Naive thymus-derived CD4-positive, alpha-beta T cell (primary cell): ENCODE results near the gene PTF1A. TPM values are rescaled to one million over a fixed set of nuclear protein-coding genes. Genes with fewer than 3 reads are reported as not detected.

ENCODE experiments used
- ATAC-seq: fragments of 150-1000 bp; cut with Tn5 transposase; 2 replicates; pipeline ENCODE4 v1.10.0; 2021; ENCODE audit warnings: mild to moderate bottlenecking, moderate library complexity
- CTCF ChIA-PET: fragments of 350-600 bp; sonication (Branson Sonifier 250); formaldehyde crosslinking; loops from one replicate; lab custom pipeline; 2021; ENCODE audit warnings: antibody characterized with exemption; lab: Charles Lee
- POLR2A ChIA-PET: fragments of 350-600 bp; sonication (Branson Sonifier 250); formaldehyde crosslinking; loops from one replicate; lab custom pipeline; 2021; ENCODE audit warnings: antibody characterized with exemption, inconsistent platforms; lab: Charles Lee
- DNase-seq, 9 donors: peaks; one replicate each; pipeline versions ENCODE4 v3.0.0 to v3.0.0-alpha.2; 2020 to 2022; ENCODE audit warnings: mixed read lengths in 1 of 9
- H3K27ac ChIP-seq: one replicate; pipeline ENCODE4 v1.7.0; 2013; ENCODE audit warnings: mild to moderate bottlenecking, low read depth, low read length, moderate library complexity
- H3K27me3 ChIP-seq, 2 donors: one replicate each; pipeline ENCODE4 v1.7.0; 2013; ENCODE audit warnings: low read length in 2 of 2, mild to moderate bottlenecking in 2 of 2, moderate library complexity in 2 of 2; ENCODE audit not compliant: control insufficient read depth in 2 of 2, insufficient read depth in 2 of 2
- H3K36me3 ChIP-seq, 3 experiments: 1 replicate in 2 of 3; 2 replicates in 1 of 3; pipeline ENCODE4 v1.7.0; 2013; ENCODE audit warnings: low read length in 3 of 3, mild to moderate bottlenecking in 3 of 3, moderate library complexity in 1 of 3; ENCODE audit not compliant: insufficient read depth in 3 of 3, control insufficient read depth in 2 of 3
- H3K4me1 ChIP-seq, 2 donors: one replicate each; pipeline ENCODE4 v1.7.0; 2013; ENCODE audit warnings: low read length in 2 of 2, mild to moderate bottlenecking in 2 of 2, moderate library complexity in 1 of 2; ENCODE audit not compliant: control insufficient read depth in 2 of 2, insufficient read depth in 2 of 2
- H3K4me3 ChIP-seq: 2 replicates; pipeline ENCODE4 v1.7.0; 2013; ENCODE audit warnings: mild to moderate bottlenecking, low read length
- H3K9me3 ChIP-seq, 3 experiments: 1 replicate in 2 of 3; 2 replicates in 1 of 3; pipeline ENCODE4 v1.7.0; 2013; ENCODE audit warnings: low read length in 3 of 3; ENCODE audit not compliant: control insufficient read depth in 2 of 3
- H3K27ac Mint-ChIP-seq, 9 donors: one replicate each; pipeline ENCODE4 v1.8.0; 2020 to 2022; ENCODE audit warnings: mixed read lengths in 9 of 9, mild to moderate bottlenecking in 8 of 9, moderate library complexity in 5 of 9, inconsistent platforms in 2 of 9
- H3K27me3 Mint-ChIP-seq, 5 donors: one replicate each; pipeline ENCODE4 v1.8.0; 2021 to 2022; ENCODE audit warnings: mixed read lengths in 5 of 5, mild to moderate bottlenecking in 1 of 5
- H3K36me3 Mint-ChIP-seq, 5 donors: one replicate each; pipeline ENCODE4 v1.8.0; 2020 to 2022; ENCODE audit warnings: mixed read lengths in 5 of 5, mild to moderate bottlenecking in 3 of 5, inconsistent platforms in 1 of 5
- H3K4me1 Mint-ChIP-seq, 7 donors: one replicate each; pipeline ENCODE4 v1.8.0; 2020 to 2022; ENCODE audit warnings: mixed read lengths in 7 of 7, mild to moderate bottlenecking in 3 of 7, inconsistent platforms in 1 of 7
- H3K4me3 Mint-ChIP-seq, 10 donors: one replicate each; pipeline ENCODE4 v1.8.0; 2020 to 2022; ENCODE audit warnings: mild to moderate bottlenecking in 10 of 10, mixed read lengths in 10 of 10, moderate library complexity in 6 of 10, inconsistent platforms in 2 of 10
- H3K9me3 Mint-ChIP-seq, 11 donors: one replicate each; pipeline ENCODE4 v1.8.0; 2020 to 2022; ENCODE audit warnings: mixed read lengths in 11 of 11, mild to moderate bottlenecking in 4 of 11, inconsistent platforms in 1 of 11, moderate library complexity in 1 of 11
- intact Hi-C, 2 donors: fragments of 100-400 bp; cut with micrococcal nuclease; formaldehyde crosslinking; loops; one replicate each; pipeline ENCODE4 v1.15.1; 2023
- polyA plus RNA-seq, 2 donors: library from polyadenylated mRNA; unstranded; fragments of 300-500 nt; fragmentation: Illumina TruSeq; gene quantifications; one replicate each; pipeline ENCODE4 v1.2.3, GENCODE V29; 2021
- total RNA-seq, 6 experiments: library from RNA in 5 of 6; stranded (reverse) in 5 of 6; gene quantifications; 1 replicate in 5 of 6; 2 replicates in 1 of 6; pipeline ENCODE4 v1.2.3 and lab custom pipeline; 2021 to 2026

PTF1A gene
- total and polyA plus RNA-seq, 7 experiments from 2014 or later: not detected

- Mint-ChIP-seq H3K27me3 (peaks cover 0 to 33% (median 12%) of the 10 kb centered on the region in 5 donors), H3K36me3 (no peaks in the 10 kb centered on the region), H3K4me3 (no peak overlapping the region), H3K27ac (no peak overlapping the region), H3K9me3 (peaks cover 0 to 3% (median 0%) of the 10 kb centered on the region in 11 donors), H3K4me1 (no peaks in the 10 kb centered on the region)
- ATAC-seq (no peak), DNase-seq (no peak)
- intact Hi-C loops: no loop called here
- ChIA-PET POLR2A (no interaction called here), CTCF (interaction anchor here (1.2 kb wide), 1 partner anchor 10 kb away, joined by 5 read pairs; no protein-coding TSS in a partner anchor)
- Histone ChIP-seq H3K4me1 (no peaks in the 10 kb centered on the region), H3K4me3 (no peak overlapping the region), H3K36me3 (no peaks in the 10 kb centered on the region), H3K9me3 (no peaks in the 10 kb centered on the region), H3K27ac (no peak overlapping the region), H3K27me3 (no peaks in the 10 kb centered on the region)
These were observed 41.0 kb upstream of the PTF1A start for GRCh38 chr10:23151071-23151470.

- H3K4me3 ChIP-seq: no peak overlapping the region
- peaks cover 11 to 41% (median 29%) of the 10 kb centered on the region in 5 donors for H3K27me3 Mint-ChIP-seq
- H3K4me1 Mint-ChIP-seq: peaks cover 0 to 22% (median 0%) of the 10 kb centered on the region in 7 donors
- CTCF ChIA-PET: interaction anchor here (0.6 kb wide), 2 partner anchors 1034 to 1163 kb away, joined by 3 to 4 read pairs; no protein-coding TSS in a partner anchor
- DNase-seq (no peak), ATAC-seq (no peak)
- peak overlapping the region in 1 of 9 donors; percentile 48 for H3K27ac Mint-ChIP-seq
- H3K9me3 Mint-ChIP-seq: peaks cover 0 to 3% (median 0%) of the 10 kb centered on the region in 11 donors
- H3K36me3 Mint-ChIP-seq: no peaks in the 10 kb centered on the region
- no peaks in the 10 kb centered on the region for H3K4me1 ChIP-seq
- intact Hi-C loops: no loop called here
- H3K27ac ChIP-seq: no peak overlapping the region
- POLR2A ChIA-PET: no interaction called here
- H3K36me3 ChIP-seq: no peaks in the 10 kb centered on the region
- no peak overlapping the region for H3K4me3 Mint-ChIP-seq
- no peaks in the 10 kb centered on the region for H3K9me3 ChIP-seq
- no peaks in the 10 kb centered on the region for H3K27me3 ChIP-seq
These were observed 36.9 kb upstream of the PTF1A start for GRCh38 chr10:23155169-23155568.

- Histone ChIP-seq H3K4me3 (no peak overlapping the region), H3K36me3 (no peaks in the 10 kb centered on the region), H3K4me1 (no peaks in the 10 kb centered on the region), H3K9me3 (no peaks in the 10 kb centered on the region), H3K27ac (no peak overlapping the region), H3K27me3 (no peaks in the 10 kb centered on the region)
- H3K27me3 Mint-ChIP-seq: peaks cover 16 to 38% (median 34%) of the 10 kb centered on the region in 5 donors
- no peak overlapping the region for H3K27ac Mint-ChIP-seq
- ATAC-seq: no peak
- no peaks in the 10 kb centered on the region for H3K36me3 Mint-ChIP-seq
- ChIA-PET CTCF (interaction anchor here (1.5 to 2.4 kb wide), 2 partner anchors 545 to 1163 kb away, joined by 3 to 10 read pairs; no protein-coding TSS in a partner anchor), POLR2A (no interaction called here)
- peaks cover 0 to 22% (median 0%) of the 10 kb centered on the region in 7 donors for H3K4me1 Mint-ChIP-seq
- H3K9me3 Mint-ChIP-seq: peaks cover 0 to 3% (median 0%) of the 10 kb centered on the region in 11 donors
- no peak overlapping the region for H3K4me3 Mint-ChIP-seq
- intact Hi-C loops: no loop called here
- no peak for DNase-seq
These were observed 35.5 kb upstream of the PTF1A start for GRCh38 chr10:23156447-23157150.

GRCh38 chr10:23157239-23157681, 34.9 kb upstream of the PTF1A start:
- ChIA-PET POLR2A (no interaction called here), CTCF (interaction anchor here (1.5 to 2.4 kb wide), 3 partner anchors 136 to 1164 kb away, joined by 3 to 10 read pairs (median 9); no protein-coding TSS in a partner anchor)
- Mint-ChIP-seq H3K27me3 (peaks cover 16 to 38% (median 34%) of the 10 kb centered on the region in 5 donors), H3K9me3 (peaks cover 0 to 3% (median 0%) of the 10 kb centered on the region in 11 donors), H3K4me1 (peaks cover 0 to 22% (median 0%) of the 10 kb centered on the region in 7 donors), H3K4me3 (no peak overlapping the region), H3K27ac (no peak overlapping the region), H3K36me3 (no peaks in the 10 kb centered on the region)
- intact Hi-C loops: no loop called here
- ATAC-seq: no peak
- Histone ChIP-seq H3K9me3 (no peaks in the 10 kb centered on the region), H3K4me3 (no peak overlapping the region), H3K36me3 (no peaks in the 10 kb centered on the region), H3K27ac (no peak overlapping the region), H3K27me3 (no peaks in the 10 kb centered on the region), H3K4me1 (no peaks in the 10 kb centered on the region)
- DNase-seq: no peak

GRCh38 chr10:23157691-23158369, 34.3 kb upstream of the PTF1A start:
- H3K36me3 ChIP-seq: no peaks in the 10 kb centered on the region
- peak in 3 of 9 donors; percentile 7 to 11 (median 8) for DNase-seq
- CTCF ChIA-PET: interaction anchor here (0.6 to 2.4 kb wide), 10 partner anchors 10 to 1511 kb away, joined by 3 to 10 read pairs (median 3); no protein-coding TSS in a partner anchor
- POLR2A ChIA-PET: no interaction called here
- H3K9me3 Mint-ChIP-seq: peaks cover 0 to 3% (median 0%) of the 10 kb centered on the region in 11 donors
- H3K36me3 Mint-ChIP-seq: no peaks in the 10 kb centered on the region
- no peak overlapping the region for H3K27ac Mint-ChIP-seq
- H3K9me3 ChIP-seq: no peaks in the 10 kb centered on the region
- no peaks in the 10 kb centered on the region for H3K27me3 ChIP-seq
- H3K4me1 Mint-ChIP-seq: peaks cover 0 to 22% (median 0%) of the 10 kb centered on the region in 7 donors
- peaks cover 16 to 39% (median 34%) of the 10 kb centered on the region in 5 donors for H3K27me3 Mint-ChIP-seq
- peak overlapping the region in 1 of 10 donors; percentile 30 for H3K4me3 Mint-ChIP-seq
- peak; percentile 60 for ATAC-seq
- no peak overlapping the region for H3K27ac ChIP-seq
- intact Hi-C loops: loop anchor here (1.0 to 2.0 kb wide), 11 partner anchors 61 to 1361 kb away; no protein-coding TSS in a partner anchor
- H3K4me3 ChIP-seq: no peak overlapping the region
- no peaks in the 10 kb centered on the region for H3K4me1 ChIP-seq

GRCh38 chr10:23158370-23158769, 33.7 kb upstream of the PTF1A start:
- Mint-ChIP-seq H3K9me3 (peaks cover 0 to 3% (median 0%) of the 10 kb centered on the region in 11 donors), H3K27ac (no peak overlapping the region), H3K36me3 (no peaks in the 10 kb centered on the region), H3K27me3 (peaks cover 16 to 44% (median 34%) of the 10 kb centered on the region in 5 donors), H3K4me3 (peak overlapping the region in 2 of 10 donors; percentile 24 to 30), H3K4me1 (peaks cover 0 to 22% (median 0%) of the 10 kb centered on the region in 7 donors)
- intact Hi-C loops: loop anchor here (1.0 to 2.0 kb wide), 11 partner anchors 62 to 1360 kb away; no protein-coding TSS in a partner anchor
- peak; percentile 63 for ATAC-seq
- no peaks in the 10 kb centered on the region for H3K4me1 ChIP-seq
- peak in 7 of 9 donors; percentile 10 to 37 (median 30) for DNase-seq
- POLR2A ChIA-PET: no interaction called here
- CTCF ChIA-PET: interaction anchor here (0.6 to 2.4 kb wide), 8 partner anchors 10 to 1510 kb away, joined by 3 to 10 read pairs (median 3); no protein-coding TSS in a partner anchor
- no peaks in the 10 kb centered on the region for H3K9me3 ChIP-seq
- H3K27ac ChIP-seq: no peak overlapping the region
- H3K4me3 ChIP-seq: no peak overlapping the region
- no peaks in the 10 kb centered on the region for H3K36me3 ChIP-seq
- no peaks in the 10 kb centered on the region for H3K27me3 ChIP-seq
